ENCODE results near the gene ZNF574. TPM values are rescaled to one million over a fixed set of nuclear protein-coding genes. Genes with fewer than 3 reads are reported as not detected.

Gene ZNF574
- total RNA-seq, 1 donor from 2014 or later = 15.2 TPM

GRCh38 chr19:42121656-42122069 is 45.7 kb downstream of the ZNF574 start:
- no peak for TF ChIP-seq CTCF (IDR thresholded peaks at IDR 0.05)
- Mint-ChIP-seq H3K4me1 (ENCODE audit: unreplicated experiment) (peaks cover 29% of the 10 kb centered on the region), H3K27me3 (ENCODE audit: unreplicated experiment) (no peaks in the 10 kb centered on the region), H3K4me3 (ENCODE audit: unreplicated experiment) (no peak overlapping the region), H3K27ac (ENCODE audit: unreplicated experiment) (peak overlapping the region; percentile 18), H3K36me3 (ENCODE audit: unreplicated experiment) (no peaks in the 10 kb centered on the region), H3K9me3 (ENCODE audit: unreplicated experiment) (peaks cover 4% of the 10 kb centered on the region)
- no peak for DNase-seq (ENCODE audit: extremely low spot score, unreplicated experiment)

GRCh38 chr19:42122691-42123607 is 47.0 kb downstream of the ZNF574 start:
- H3K27ac Mint-ChIP-seq (ENCODE audit: unreplicated experiment) = no peak overlapping the region
- H3K9me3 Mint-ChIP-seq (ENCODE audit: unreplicated experiment) = peaks cover 4% of the 10 kb centered on the region
- H3K4me1 Mint-ChIP-seq (ENCODE audit: unreplicated experiment) = peaks cover 29% of the 10 kb centered on the region

GRCh38 chr19:42123765-42124164 is 47.8 kb downstream of the ZNF574 start:
- Mint-ChIP-seq H3K4me3 (ENCODE audit: unreplicated experiment) (no peak overlapping the region), H3K9me3 (ENCODE audit: unreplicated experiment) (peaks cover 4% of the 10 kb centered on the region), H3K27ac (ENCODE audit: unreplicated experiment) (no peak overlapping the region), H3K27me3 (ENCODE audit: unreplicated experiment) (no peaks in the 10 kb centered on the region), H3K4me1 (ENCODE audit: unreplicated experiment) (peaks cover 25% of the 10 kb centered on the region), H3K36me3 (ENCODE audit: unreplicated experiment) (no peaks in the 10 kb centered on the region)
- no peak for DNase-seq (ENCODE audit: extremely low spot score, unreplicated experiment)
- TF ChIP-seq CTCF (IDR thresholded peaks at IDR 0.05) = no peak

More at GRCh38 chr19:42122691-42123607, 47.0 kb downstream of the ZNF574 start:
- Mint-ChIP-seq H3K36me3 (ENCODE audit: unreplicated experiment) (no peaks in the 10 kb centered on the region), H3K4me3 (ENCODE audit: unreplicated experiment) (no peak overlapping the region), H3K27me3 (ENCODE audit: unreplicated experiment) (no peaks in the 10 kb centered on the region)
- DNase-seq (ENCODE audit: extremely low spot score, unreplicated experiment) = no peak
- no peak for TF ChIP-seq CTCF (IDR thresholded peaks at IDR 0.05)

GRCh38 chr19:42124386-42124901 is 48.5 kb downstream of the ZNF574 start:
- Mint-ChIP-seq H3K36me3 (ENCODE audit: unreplicated experiment) (no peaks in the 10 kb centered on the region), H3K9me3 (ENCODE audit: unreplicated experiment) (peaks cover 4% of the 10 kb centered on the region), H3K27ac (ENCODE audit: unreplicated experiment) (no peak overlapping the region), H3K27me3 (ENCODE audit: unreplicated experiment) (no peaks in the 10 kb centered on the region), H3K4me1 (ENCODE audit: unreplicated experiment) (peaks cover 28% of the 10 kb centered on the region), H3K4me3 (ENCODE audit: unreplicated experiment) (no peak overlapping the region)
- DNase-seq (ENCODE audit: extremely low spot score, unreplicated experiment) = no peak
- TF ChIP-seq CTCF (IDR thresholded peaks at IDR 0.05) = no peak

DNA sequence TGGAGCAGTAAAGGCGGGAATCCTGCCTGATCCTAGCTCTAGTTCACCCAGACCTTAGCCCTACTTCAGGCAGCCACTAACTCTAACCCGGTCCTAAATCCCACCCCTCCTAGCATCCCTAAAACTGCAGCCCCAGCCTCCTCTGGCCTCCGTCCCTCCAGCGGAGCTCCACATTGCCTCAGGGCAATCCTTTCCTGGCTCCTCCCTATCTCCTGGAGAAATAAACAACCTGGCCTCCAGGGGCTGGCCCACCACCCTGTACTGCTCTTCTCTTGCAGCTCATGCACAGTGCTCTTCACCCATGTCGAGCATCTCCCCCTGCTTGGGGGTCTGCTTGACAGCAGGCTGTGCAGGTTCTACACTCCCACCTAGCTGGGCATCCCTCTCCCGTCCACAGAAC is 49.6 kb downstream of the ZNF574 start:
- Mint-ChIP-seq H3K36me3 (ENCODE audit: unreplicated experiment) (no peaks in the 10 kb centered on the region), H3K4me1 (ENCODE audit: unreplicated experiment) (peaks cover 32% of the 10 kb centered on the region), H3K27me3 (ENCODE audit: unreplicated experiment) (no peaks in the 10 kb centered on the region), H3K9me3 (ENCODE audit: unreplicated experiment) (peaks cover 4% of the 10 kb centered on the region), H3K4me3 (ENCODE audit: unreplicated experiment) (no peak overlapping the region), H3K27ac (ENCODE audit: unreplicated experiment) (no peak overlapping the region)
- no peak for TF ChIP-seq CTCF (IDR thresholded peaks at IDR 0.05)
- no peak for DNase-seq (ENCODE audit: extremely low spot score, unreplicated experiment)
